ENCODE data around the gene IMPDH1. TPM values are rescaled to one million over a fixed set of nuclear protein-coding genes. Genes with fewer than 3 reads are reported as not detected.

Gene IMPDH1
- total and polyA plus RNA-seq, 4 donors = 2.4 to 11.1 (median 5.2) TPM

GRCh38 chr7:128402356-128402755 is 7.4 kb downstream of the IMPDH1 start:
- TF ChIP-seq HNF4G (IDR thresholded peaks at IDR 0.05) (no peak), HNF4A (conservative IDR thresholded peaks at IDR 0.05) (no peak), REST (IDR thresholded peaks at IDR 0.05) (no peak), ZBTB33 (IDR thresholded peaks at IDR 0.05) (no peak), RAD21 (IDR thresholded peaks at IDR 0.05) (no peak), FOXA2 (IDR thresholded peaks at IDR 0.05) (no peak), CTCF (IDR thresholded peaks at IDR 0.05; ENCODE audit: low read depth, low read length, missing input control) (no peak), JUND (IDR thresholded peaks at IDR 0.05) (no peak), RXRA (IDR thresholded peaks at IDR 0.05) (no peak), GABPA (IDR thresholded peaks at IDR 0.05 in 1 of 2, conservative IDR thresholded peaks at IDR 0.05 in 1 of 2) (no peak)
- Histone ChIP-seq H3K9ac (ENCODE audit: low read depth in 1 of 2, low read length in 2 of 2) (no peak overlapping the region), H3K27ac (ENCODE audit: low read depth in 1 of 2, low read length in 2 of 2) (no peak overlapping the region), H3K9me3 (ENCODE audit: control insufficient read depth in 4 of 4, low read length in 3 of 4) (no peaks in the 10 kb centered on the region), H3K36me3 (ENCODE audit: control insufficient read depth in 4 of 4, insufficient read depth in 3 of 4, low read depth in 1 of 4, low read length in 3 of 4) (peaks cover 0 to 3% (median 0%) of the 10 kb centered on the region in 4 donors), H3K4me1 (ENCODE audit: control insufficient read depth in 4 of 4, insufficient read depth in 4 of 4, low read length in 3 of 4) (peaks cover 0 to 6% (median 4%) of the 10 kb centered on the region in 4 donors), H3K4me3 (ENCODE audit: low read depth in 1 of 3, low read length in 3 of 3) (no peak overlapping the region), H3K27me3 (ENCODE audit: control insufficient read depth in 4 of 4, insufficient read depth in 4 of 4, low read length in 3 of 4) (no peaks in the 10 kb centered on the region)
- no peak for DNase-seq (ENCODE audit: low spot score)
- WGBS = 77% methylated on average over 2 of the region's 2 CpGs

- Histone ChIP-seq H3K9me3 (ENCODE audit: control insufficient read depth in 4 of 4, low read length in 3 of 4) (no peaks in the 10 kb centered on the region), H3K27ac (ENCODE audit: low read depth in 1 of 2, low read length in 2 of 2) (no peak overlapping the region), H3K4me3 (ENCODE audit: low read depth in 1 of 3, low read length in 3 of 3) (no peak overlapping the region), H3K9ac (ENCODE audit: low read depth in 1 of 2, low read length in 2 of 2) (no peak overlapping the region), H3K36me3 (ENCODE audit: control insufficient read depth in 4 of 4, insufficient read depth in 3 of 4, low read depth in 1 of 4, low read length in 3 of 4) (peaks cover 0 to 3% (median 0%) of the 10 kb centered on the region in 4 donors), H3K27me3 (ENCODE audit: control insufficient read depth in 4 of 4, insufficient read depth in 4 of 4, low read length in 3 of 4) (no peaks in the 10 kb centered on the region), H3K4me1 (ENCODE audit: control insufficient read depth in 4 of 4, insufficient read depth in 4 of 4, low read length in 3 of 4) (peaks cover 0 to 5% (median 3%) of the 10 kb centered on the region in 4 donors)
- TF ChIP-seq NR2F2 (IDR thresholded peaks at IDR 0.05) (no peak), CTCF (IDR thresholded peaks at IDR 0.05; ENCODE audit: low read depth, low read length, missing input control) (no peak), SP1 (IDR thresholded peaks at IDR 0.05) (no peak), RAD21 (IDR thresholded peaks at IDR 0.05) (no peak), HNF4G (IDR thresholded peaks at IDR 0.05) (no peak), TAF1 (conservative IDR thresholded peaks at IDR 0.05) (no peak), JUND (IDR thresholded peaks at IDR 0.05) (no peak), ATF3 (IDR thresholded peaks at IDR 0.05) (no peak), RXRA (IDR thresholded peaks at IDR 0.05) (no peak), EGR1 (IDR thresholded peaks at IDR 0.05; ENCODE audit: low read depth in 2 of 2) (no peak), HNF4A (conservative IDR thresholded peaks at IDR 0.05) (no peak), FOXA1 (IDR thresholded peaks at IDR 0.05) (no peak), GABPA (IDR thresholded peaks at IDR 0.05 in 1 of 2, conservative IDR thresholded peaks at IDR 0.05 in 1 of 2) (no peak), FOXA2 (IDR thresholded peaks at IDR 0.05) (no peak)
- 88% methylated on average over 5 of the region's 5 CpGs for WGBS
- DNase-seq (ENCODE audit: low spot score) = no peak
These were observed 9.2 kb downstream of the IMPDH1 start for GRCh38 chr7:128400566-128400965.
